ACHN (cell line): ENCODE data around the gene EXOSC2.
A peak's percentile ranks its signal among the peaks of the same experiment; 100 is the strongest.
"Not testable (repeated sequence)": the region's sequence is repeated elsewhere in the genome, so short reads cannot be mapped to it uniquely, and the experiment has no call there.

ENCODE experiments used
- DNase-seq: peaks from one replicate; pipeline ENCODE4 v3.0.0-alpha.2; 2015
- in situ Hi-C: cut with HindIII; loops from 2 replicates; pipeline ENCODE4 v1.10.0; 2017; ENCODE audit warnings: low sequenced_read_pairs, low pct_ligation_motif_present, low pct_unique_long_range_greater_than_20kb

Gene EXOSC2

DNA sequence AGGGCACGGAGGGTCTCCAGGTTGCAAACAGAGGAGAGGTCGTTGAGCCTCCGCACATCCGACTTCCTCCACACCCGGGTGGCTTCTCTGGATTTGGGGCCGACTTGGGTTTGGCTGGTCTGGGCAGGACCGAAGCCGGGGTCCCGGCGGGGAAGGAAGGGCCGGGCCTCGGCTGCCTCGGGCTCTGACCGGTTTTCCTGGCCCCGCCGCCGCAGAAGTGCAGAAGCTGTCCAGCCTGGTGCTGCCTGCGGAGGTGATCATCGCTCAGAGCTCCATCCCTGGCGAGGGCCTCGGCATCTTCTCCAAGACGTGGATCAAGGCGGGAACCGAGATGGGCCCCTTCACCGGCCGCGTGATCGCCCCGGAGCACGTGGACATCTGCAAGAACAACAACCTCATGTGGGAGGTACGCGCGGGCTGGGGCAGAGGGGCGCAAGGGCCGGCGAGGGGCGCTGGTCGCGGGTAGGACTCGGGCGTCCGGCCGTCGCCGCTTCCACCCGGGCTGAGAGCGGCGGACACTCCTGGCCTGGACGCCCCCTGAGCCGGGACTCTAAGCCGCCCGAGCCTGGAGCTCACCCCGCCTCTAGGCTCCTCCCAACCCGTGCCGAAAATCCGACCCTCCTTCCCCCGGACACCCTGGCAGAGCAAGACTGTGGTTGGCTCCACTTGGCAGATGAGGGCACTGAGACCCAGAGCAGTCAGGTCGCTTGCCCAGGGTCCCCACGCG is 27.0 kb upstream of the EXOSC2 start:
- DNase-seq, result no peak
- in situ Hi-C loops, result no loop called here

DNA sequence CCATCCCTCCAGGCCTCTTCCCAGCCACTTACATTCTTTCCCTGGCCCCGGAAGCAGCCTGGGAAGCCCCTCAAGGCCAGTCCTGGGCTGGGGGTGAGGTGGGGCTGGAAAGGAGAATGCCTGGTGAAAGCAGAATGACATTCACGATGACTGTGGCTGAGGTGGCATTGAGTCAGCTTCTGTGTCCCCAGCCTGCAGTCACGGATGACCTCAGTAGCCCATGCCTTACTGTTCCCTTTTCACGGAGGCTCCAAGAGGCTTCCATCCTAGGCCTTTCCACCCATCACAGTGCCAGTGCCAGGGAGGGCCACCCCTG is 26.5 kb upstream of the EXOSC2 start:
- no peak for DNase-seq
- in situ Hi-C loops, result no loop called here

DNA sequence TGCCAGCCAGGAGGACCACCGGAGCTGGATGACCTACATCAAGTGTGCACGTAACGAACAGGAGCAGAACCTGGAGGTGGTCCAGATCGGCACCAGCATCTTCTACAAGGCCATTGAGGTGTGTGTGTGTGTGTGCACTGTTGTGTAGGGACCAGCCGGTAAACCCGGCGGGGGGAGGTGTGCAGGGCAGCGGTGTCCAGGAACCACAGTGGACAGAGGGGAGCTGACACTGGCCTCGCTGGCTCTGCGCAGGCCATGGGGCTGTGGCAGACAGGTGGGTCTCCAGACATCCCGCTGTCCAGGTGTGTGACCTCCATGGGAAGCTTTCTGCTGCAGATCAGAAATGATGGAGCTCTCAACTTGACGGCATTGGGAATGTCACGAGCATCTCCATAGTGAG is 25.4 kb upstream of the EXOSC2 start:
- in situ Hi-C loops, result no loop called here

DNA sequence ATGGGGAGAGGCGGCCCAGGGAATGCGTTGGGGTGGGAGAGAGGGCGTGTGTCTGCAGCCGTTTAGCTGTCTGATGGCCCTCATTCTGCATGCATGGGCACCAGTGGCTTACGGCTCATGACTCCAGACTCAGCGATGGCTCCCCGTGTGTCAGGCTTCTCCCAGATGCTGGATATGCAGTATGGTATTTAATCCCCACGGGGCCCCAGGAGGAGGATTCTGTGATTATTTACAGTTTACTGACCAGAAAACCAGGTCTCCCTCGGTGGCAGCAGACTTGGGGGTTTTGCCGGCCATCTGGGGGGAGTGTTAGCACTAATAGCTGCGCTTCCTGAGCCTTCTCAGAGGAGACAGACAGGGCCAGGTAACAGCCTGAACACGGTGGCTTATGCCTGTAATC is 24.9 kb upstream of the EXOSC2 start:
- in situ Hi-C loops, result no loop called here
- DNase-seq, result no peak

More for the DNA sequence above, 25.4 kb upstream of the EXOSC2 start:
- DNase-seq, result no peak

DNA sequence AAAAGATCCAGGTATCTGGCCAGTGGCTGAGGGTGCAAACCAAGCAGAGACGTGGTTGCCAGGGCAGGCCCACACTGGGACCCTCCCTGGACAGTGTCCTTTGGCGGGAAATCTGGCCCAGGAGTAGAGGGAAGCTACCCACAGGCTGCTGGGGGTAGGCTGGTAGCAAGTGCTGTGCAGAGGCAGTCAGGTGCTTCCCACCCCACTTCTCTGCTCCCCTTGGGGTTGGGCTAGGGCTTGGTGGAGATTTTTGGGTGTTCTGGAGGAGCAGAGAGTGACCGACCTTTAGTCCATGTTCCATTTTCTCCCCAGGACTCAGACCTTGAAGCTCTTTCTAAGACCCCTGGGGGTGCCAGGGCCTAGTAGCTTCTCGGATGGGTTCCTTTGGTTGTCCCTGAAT is 23.6 kb upstream of the EXOSC2 start:
- in situ Hi-C loops, result no loop called here
- no peak for DNase-seq

DNA sequence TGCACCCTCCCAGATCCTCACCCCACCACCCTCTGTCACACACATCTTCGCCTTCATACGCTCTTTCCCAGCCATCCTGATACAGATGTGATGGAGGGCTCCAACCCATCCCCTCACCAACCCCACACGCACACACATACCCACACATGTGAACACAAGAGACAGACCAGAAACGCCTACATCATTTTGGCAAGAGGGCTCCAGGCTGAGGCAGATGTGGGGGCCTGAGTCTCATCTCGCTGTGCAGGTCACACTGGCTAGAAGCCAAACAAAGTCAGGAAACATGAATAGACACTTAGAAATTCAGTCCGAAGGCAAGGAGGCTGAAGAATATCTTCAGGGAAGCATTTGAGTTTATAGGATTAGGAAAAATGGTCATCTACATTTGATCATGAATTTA is 22.9 kb upstream of the EXOSC2 start:
- in situ Hi-C loops, result no loop called here
- no peak for DNase-seq

DNA sequence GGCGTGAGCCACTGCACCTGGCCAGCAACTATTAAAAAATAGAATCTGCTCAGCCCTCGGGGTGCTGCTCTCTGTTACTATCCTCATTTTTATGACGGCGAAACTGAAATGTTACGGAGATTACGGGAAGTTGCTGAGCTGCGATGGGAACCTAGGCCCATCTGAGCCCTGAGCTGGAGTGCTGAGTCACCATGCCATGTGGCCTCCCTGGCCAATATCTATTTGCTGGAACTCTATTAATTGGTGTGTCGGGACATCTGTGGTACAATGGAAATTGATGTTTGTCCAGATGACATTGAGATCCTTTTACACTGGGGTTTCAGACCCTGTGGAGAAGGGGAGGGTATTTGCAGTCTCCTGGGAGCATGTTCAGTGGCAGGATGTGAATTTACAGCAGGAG is 21.1 kb upstream of the EXOSC2 start:
- DNase-seq, result no peak
- in situ Hi-C loops, result no loop called here

DNA sequence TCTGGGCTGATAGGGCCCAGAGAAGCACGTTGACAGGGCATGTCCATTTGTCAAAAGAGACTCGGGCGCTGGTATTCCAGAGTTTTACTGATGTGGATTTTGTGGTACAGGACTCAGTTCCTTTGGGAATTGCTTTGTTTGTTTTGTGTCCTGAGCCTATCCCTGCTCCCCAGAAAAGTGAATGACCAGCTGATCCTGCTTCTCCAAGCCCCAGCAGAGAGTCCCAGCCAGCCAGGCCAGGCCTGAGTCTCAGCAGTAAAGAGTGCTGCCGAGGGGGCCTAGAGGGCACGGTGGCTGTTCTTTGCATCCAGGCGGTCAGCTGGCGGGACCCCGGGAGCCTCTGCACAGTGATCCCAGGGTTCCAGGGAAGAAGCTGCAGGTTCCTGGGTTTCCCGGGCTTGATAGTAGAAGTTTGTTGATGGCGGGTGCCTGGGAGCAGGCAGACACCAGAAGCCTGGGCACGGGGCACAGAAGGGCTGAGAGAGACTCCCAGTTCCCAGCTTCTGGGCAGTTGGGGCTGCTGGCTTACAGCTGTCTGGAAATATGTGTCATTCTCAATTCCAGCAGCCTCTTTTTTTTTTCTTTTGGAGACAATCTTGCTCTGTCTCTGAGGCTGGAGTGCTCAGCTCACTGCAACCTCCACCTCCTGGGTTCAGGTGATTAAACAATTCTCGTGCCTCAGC is 20.5 kb upstream of the EXOSC2 start:
- no peak for DNase-seq
- in situ Hi-C loops, result no loop called here

DNA sequence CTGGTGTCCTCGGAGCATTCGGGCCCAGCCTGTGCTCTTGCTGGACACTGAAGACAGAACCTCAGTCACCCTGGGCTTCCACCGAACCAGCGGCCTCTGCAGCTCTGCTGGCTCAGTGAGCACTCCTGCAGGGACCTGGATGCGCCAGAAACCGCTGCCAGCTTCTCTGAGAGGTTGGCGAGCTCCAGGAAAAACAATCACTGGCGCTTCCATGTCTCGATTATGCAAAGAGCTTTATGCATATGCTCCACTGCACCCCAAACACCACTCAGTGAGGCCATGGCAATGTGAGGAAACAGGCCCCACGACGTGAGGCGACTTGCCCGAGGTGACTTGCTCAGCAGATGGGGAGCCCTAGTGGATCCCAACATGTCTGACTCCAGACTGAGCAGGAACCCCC is 18.2 kb upstream of the EXOSC2 start:
- in situ Hi-C loops, result no loop called here

DNA sequence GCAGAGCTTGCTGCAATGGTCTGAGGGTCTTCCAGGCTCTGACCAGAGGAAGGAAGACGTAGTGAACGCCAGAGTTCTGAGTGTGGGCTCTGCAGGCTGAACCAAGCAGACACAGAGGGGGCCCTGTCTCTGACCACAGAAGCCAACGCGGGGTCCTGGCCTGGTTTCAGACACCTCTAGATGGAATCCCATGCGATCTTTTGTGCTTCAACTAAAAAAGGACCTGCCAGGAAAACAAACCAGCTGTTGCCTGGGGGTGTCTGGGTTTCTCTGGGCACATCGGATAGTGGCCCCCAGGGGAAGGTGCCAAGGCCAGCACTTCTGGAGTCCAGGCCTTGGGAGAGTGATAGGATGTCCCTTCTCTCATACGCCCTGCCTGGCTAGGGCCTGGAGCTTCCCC is 16.3 kb upstream of the EXOSC2 start:
- in situ Hi-C loops, result no loop called here

More for the DNA sequence above, 18.2 kb upstream of the EXOSC2 start:
- no peak for DNase-seq

DNA sequence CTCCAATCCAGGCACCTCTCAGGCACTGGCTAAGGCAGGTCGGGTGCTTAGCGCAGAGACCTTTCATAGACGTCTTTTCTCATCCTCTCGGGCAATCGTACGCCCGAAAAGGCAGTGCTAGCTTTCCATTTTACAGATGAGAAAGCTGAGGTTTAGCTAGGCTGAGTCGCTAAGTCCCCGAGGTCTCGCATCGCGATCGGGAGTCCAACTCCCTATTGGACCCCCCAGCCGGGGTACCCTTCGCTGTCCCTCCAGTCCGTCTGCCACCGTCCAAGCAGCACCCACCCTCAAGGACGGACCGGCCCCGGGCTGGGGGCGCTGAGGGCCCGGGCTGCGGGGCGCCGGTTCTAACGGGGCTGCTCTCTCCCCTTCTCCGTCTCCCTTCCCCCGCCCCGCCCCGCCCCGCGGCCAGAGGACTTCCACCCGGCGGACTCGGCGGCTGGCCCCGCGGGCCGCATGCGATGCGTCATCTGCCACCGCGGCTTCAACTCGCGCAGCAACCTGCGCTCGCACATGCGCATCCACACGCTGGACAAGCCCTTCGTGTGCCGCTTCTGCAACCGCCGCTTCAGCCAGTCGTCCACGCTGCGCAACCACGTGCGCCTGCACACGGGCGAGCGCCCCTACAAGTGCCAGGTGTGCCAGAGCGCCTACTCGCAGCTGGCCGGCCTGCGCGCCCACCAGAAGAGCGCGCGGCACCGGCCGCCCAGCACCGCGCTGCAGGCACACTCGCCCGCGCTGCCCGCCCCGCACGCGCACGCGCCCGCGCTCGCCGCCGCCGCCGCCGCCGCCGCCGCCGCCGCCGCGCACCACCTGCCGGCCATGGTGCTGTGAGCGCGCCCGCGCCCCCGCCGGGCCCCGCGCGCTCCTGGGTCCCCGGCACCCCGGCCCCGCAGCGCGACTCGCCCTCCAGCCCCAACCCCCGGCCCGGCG is 12.5 kb upstream of the EXOSC2 start:
- in situ Hi-C loops, result no loop called here
- peak; percentile 88 for DNase-seq

More for the DNA sequence above, 16.3 kb upstream of the EXOSC2 start:
- no peak for DNase-seq

DNA sequence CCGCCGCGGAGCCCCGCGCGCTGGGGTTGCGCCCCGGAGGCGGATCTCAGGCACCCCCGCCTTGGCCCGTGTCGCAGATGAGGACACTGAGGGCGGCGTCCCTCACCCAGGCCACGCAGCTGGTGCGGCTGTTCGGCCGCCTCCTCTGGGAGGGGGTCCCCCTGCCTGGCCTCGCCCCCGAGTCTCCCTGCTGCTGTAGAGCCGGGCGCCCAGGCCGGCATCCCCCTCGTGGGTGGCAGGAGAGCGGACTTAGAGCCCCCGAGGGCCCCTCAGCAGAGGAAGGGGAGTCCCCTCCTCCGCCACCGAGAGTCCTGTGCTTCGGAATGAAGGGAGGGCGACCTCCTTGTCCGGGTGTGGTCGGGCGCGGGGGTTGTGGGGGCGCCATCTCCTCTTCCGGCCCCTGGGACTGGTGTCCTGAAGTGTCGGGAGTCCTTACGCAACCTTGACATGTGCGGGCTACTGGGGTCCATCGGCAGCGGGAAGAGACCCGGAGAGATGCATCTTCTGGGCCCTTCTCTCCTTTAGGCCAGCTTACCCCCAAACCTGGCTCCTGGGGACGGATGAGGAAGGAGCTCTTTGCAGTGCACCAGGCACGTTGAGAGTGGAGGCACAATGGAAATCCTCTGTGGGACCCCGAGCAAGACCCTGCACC is 11.7 kb upstream of the EXOSC2 start:
- no peak for DNase-seq
- in situ Hi-C loops, result no loop called here

DNA sequence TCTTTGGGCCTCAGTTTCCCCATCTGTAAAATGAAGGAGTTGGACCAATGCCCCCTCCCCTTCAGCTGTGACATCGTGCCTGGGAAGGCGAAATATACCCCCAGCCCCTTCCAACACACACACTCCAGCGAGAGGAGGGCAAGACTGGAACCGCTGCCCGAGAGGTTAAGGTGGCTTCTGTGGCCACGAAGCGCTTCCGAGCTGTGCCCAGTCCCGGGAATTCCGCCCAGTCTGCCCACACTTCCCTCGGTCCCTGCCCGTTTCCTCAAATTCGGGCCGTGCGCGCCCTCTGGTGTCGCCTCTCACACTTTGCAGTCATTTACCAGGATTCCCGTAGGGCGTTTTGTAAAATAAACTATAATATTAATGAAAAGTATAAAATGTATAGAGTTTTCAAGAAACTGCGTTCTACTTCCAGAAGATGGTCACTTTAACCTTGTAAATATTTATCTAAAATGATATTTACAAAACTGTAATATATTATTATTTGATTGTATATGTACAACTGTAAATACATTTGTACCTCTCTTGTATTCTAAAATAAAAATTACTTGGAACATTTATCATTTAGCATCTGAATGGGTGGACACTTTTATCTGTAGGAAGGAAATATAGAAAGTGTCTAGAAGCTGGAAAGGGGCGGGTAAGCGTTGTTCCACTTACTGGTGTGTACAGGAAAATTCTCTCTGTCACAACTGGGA is 11.0 kb upstream of the EXOSC2 start:
- peak; percentile 86 for DNase-seq
- in situ Hi-C loops, result no loop called here

DNA sequence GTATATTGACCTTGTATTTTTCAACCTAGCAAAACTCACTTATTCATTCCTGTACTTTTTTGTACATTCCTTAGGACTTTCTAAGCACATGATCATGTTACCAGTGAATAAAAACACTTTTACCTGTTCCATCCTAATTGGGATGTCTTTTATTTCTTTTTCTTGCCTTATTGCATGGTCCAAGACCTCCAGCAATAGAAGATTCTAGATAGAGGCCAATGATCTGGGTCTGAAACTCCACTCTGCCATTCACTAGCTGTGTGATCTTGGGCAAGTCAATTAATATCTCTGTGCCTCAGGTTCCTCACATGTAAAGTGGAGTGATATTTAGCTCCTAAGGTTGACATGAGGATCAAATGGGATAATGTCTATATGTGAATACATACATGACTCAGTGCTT is 8.5 kb upstream of the EXOSC2 start:
- DNase-seq, result no peak
- in situ Hi-C loops, result no loop called here

DNA sequence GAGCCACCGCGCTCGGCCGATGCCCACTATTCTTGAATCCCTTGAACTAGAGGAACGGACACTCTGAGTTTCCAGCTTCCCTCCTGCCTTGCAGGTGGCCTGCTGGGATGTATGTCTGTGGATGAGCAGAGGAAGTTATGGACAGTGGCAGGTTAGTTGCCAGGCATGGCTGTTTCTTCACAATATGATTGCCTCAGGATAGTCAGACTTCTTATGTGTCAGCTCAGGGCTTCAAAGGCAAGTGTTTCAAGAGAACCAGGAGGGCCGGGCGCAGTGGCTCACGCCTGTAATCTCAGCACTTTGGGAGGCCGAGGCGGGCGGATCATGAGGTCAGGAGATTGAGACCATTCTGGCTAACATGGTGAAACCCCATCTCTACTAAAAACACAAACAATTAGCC is 7.6 kb upstream of the EXOSC2 start:
- in situ Hi-C loops, result not testable (repeated sequence)

DNA sequence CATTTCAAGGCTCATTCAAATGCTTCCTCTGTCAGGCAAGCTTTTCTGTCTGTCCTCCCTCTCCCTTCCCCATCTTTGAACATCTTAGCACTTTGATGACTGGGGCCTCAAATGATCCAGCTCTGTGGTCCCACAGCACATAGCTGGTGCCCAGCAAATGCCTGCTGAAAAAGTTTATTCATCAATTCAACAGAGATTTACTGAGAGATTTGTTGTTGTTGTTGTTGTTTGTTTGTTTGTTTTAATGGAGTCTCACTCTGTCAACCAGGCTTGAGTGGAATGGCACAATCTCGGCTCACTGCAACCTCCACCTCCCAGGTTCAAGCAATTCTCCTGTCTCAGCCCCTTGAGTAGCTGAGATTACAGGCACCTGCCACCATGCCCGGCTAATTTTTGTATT is 6.0 kb upstream of the EXOSC2 start:
- no peak for DNase-seq
- in situ Hi-C loops, result no loop called here

More for the DNA sequence above, 7.6 kb upstream of the EXOSC2 start:
- not testable (repeated sequence) for DNase-seq

DNA sequence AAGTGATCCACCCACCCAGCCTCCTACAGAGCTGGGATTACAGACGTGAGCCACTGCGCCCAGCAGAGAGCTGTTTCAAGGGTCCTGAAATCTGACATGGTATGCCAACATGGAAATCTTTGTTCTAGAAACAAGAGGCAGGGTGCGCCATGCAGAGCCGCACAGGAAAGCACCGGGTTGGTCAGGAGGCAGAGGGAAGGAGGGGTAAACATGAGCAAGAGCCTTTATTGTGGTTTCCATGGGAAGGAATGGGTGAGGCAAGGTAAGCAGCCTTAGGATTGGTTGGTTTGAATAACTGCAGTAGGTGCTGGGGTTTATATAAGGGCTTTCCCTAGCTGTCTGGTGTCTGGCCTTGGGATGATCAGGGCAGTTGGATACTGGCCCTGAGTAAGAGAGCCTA is 5.5 kb upstream of the EXOSC2 start:
- in situ Hi-C loops, result no loop called here
- no peak for DNase-seq

DNA sequence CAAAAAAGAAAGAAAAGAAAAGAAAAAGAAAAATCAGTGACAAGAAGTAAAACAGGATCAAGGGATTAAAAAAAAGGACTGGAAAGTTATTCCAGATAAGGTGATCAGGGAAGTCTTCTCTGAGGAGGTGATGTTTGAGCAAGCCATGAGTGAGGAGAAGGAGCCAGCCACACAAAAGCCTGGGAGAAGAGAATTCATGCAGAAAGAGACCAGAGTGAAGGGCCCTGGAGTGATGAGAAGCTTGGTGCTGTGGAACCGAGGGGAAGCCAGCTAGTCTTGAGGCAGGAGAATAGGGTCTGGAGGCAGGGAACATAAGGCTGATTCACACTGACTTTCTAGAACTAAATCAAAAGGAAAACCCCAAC is 4.0 kb upstream of the EXOSC2 start:
- in situ Hi-C loops, result no loop called here

More for the DNA sequence above, 4.0 kb upstream of the EXOSC2 start:
- no peak for DNase-seq
